ENCODE data around the gene ETV6.

ETV6 gene

GRCh38 chr12:11716794-11717518, 67.5 kb downstream of the ETV6 start:
- DNase-seq (ENCODE audit: low read depth in 2 of 3, low spot score in 2 of 3) = no peak

DNA sequence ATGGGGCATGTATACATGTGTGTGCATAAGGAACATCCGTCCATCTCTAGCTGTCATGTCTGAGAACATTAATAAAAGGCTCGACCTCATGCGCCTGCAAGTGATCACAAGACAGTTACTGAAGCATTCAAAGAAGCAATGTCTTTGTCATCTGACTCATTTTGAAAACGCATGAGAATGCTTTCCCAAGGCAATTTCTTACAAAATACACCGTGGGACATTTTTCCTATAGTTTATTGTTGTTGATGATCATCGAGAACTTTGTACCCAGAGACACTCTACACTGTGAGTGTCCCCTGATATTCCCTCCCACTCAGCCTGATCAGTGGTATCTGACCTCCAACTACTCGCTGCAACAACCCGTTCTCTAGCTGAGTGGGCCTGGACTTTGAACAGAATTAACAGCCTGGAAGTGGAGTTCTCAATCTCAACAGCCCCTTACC, 68.1 kb downstream of the ETV6 start:
- DNase-seq (ENCODE audit: low read depth in 2 of 3, low spot score in 2 of 3) = no peak

- DNase-seq (ENCODE audit: low read depth in 2 of 3, low spot score in 2 of 3) = no peak
These were observed 68.6 kb downstream of the ETV6 start for GRCh38 chr12:11718105-11718504.

GRCh38 chr12:11718768-11719253, 69.3 kb downstream of the ETV6 start:
- DNase-seq (ENCODE audit: low read depth in 2 of 3, low spot score in 2 of 3) = no peak

DNA sequence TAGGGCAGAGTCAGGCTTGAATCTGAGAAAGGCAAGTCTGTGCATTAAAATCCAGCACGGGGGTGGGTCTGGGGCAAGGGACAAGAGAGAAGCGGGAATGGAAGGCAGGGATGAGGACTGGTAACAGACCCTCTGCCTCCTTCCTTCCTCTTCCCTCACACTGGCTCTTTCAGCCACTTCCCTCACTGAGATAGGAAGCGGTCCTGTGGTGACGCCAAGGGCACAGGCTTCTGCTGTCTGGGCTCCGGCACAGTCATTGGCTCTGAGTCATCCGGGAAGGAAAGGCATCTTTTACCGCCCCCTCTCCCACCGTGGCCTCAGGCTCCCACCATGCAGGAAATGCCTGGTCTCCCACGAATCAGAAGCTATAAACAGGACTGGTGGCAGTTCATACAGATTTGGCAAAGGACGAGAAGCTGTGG, 70.2 kb downstream of the ETV6 start:
- peak in 1 of 3 experiments; percentile 17 for DNase-seq (ENCODE audit: low read depth in 2 of 3, low spot score in 2 of 3)

DNA sequence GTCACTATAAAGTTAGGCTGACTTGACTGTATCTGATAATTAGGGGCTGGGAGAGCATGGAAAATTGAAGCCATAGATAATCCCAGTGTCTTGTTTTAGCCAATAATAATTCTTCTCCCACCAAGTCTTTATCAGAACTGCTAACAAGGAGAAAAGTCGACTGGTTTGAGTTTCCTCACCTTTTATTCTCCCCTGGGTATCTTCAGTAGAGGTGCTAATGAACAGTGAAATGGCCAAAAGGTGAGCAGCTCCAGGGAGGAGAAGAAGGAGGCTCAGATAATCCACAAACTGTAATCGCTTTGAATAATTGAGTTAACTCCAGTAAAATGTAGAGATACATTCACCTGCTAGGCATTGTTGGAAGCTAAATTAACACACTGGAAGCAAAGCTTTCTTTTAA, 72.6 kb downstream of the ETV6 start:
- DNase-seq (ENCODE audit: low read depth in 2 of 3, low spot score in 2 of 3) = no peak

DNA sequence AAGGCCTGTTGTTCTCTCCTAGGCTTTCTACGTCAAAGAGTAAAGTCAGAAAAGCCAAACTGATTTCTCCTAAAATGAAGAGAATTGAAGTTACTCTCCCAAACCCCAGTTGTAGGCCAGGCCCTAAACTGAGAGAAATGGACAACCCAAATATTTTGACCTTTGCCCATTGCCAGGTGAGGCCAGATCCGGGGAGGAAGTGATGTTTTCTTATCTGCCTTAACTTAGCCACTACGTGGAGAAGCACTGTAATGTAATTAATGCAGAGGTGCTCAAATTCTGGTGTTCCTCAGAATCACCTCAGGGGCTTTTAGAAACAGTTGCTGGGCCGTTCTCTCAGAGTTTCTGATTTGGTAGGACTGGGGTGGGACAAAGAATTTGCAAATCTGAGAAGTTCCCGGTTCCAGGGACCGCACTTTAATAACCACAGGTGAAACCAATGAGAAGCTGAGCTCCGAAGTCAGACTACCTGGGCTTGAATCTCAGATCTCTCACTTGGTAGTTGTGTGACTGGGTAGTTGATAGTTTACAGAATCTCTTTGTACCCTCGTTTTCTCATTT, 73.2 kb downstream of the ETV6 start:
- no peak for DNase-seq (ENCODE audit: low read depth in 2 of 3, low spot score in 2 of 3)

GRCh38 chr12:11723993-11724392, 74.5 kb downstream of the ETV6 start:
- no peak for DNase-seq (ENCODE audit: low read depth in 2 of 3, low spot score in 2 of 3)

GRCh38 chr12:11724888-11725311, 75.4 kb downstream of the ETV6 start:
- DNase-seq (ENCODE audit: low read depth in 2 of 3, low spot score in 2 of 3) = no peak

DNA sequence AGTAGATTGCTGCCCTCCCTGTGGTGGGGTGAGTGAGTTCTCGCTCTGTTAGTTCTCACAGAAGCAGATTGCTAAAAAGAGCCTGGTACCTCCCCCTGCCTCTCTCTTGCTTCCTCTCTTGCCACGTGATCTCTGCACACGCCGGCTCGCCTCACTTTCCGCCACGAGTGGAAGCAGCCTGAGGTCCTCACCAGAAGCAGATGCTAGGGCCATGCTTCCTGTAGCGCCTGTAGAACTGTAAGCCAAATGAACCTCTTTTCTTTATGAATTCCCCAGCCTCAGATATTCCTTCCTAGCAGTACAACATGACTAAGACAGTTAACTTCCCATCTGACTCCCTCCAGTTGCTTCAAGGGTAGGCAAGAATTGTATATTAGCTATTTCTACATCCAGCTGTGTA, 76.2 kb downstream of the ETV6 start:
- DNase-seq (ENCODE audit: low read depth in 2 of 3, low spot score in 2 of 3) = no peak

GRCh38 chr12:11726659-11727058, 77.2 kb downstream of the ETV6 start:
- DNase-seq (ENCODE audit: low read depth in 2 of 3, low spot score in 2 of 3) = no peak

DNA sequence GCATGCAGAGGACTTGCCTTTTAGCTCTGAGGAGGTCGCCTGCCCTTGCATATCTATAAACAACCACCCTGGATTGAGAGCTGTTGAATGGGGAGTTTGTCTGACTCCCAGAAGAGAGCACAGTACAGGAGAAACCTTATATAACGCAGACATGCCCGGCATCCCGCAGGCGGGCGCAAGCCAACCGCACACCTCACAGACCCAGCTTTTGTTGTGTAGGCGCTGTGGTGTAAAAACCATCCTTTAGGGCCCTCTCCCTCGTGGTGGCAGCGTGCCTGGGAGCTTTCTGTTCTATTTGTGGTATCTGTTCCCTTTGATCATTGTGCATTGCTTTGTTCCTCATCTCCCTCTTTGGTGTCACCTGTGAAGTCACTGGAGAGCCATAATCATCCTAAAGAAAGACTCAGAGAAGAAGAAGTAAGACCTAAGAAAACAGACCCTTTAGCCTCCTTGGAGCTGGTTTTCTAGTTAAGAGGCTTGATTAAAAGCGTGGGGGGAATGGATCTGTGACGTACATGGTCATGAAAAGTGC, 77.7 kb downstream of the ETV6 start:
- peak in 2 of 3 experiments; percentile 28 to 32 for DNase-seq (ENCODE audit: low read depth in 2 of 3, low spot score in 2 of 3)

- no peak for DNase-seq (ENCODE audit: low read depth in 2 of 3, low spot score in 2 of 3)
These were observed 78.8 kb downstream of the ETV6 start for GRCh38 chr12:11728154-11728755.

GRCh38 chr12:11729008-11729407, 79.5 kb downstream of the ETV6 start:
- DNase-seq (ENCODE audit: low read depth in 2 of 3, low spot score in 2 of 3) = no peak

DNA sequence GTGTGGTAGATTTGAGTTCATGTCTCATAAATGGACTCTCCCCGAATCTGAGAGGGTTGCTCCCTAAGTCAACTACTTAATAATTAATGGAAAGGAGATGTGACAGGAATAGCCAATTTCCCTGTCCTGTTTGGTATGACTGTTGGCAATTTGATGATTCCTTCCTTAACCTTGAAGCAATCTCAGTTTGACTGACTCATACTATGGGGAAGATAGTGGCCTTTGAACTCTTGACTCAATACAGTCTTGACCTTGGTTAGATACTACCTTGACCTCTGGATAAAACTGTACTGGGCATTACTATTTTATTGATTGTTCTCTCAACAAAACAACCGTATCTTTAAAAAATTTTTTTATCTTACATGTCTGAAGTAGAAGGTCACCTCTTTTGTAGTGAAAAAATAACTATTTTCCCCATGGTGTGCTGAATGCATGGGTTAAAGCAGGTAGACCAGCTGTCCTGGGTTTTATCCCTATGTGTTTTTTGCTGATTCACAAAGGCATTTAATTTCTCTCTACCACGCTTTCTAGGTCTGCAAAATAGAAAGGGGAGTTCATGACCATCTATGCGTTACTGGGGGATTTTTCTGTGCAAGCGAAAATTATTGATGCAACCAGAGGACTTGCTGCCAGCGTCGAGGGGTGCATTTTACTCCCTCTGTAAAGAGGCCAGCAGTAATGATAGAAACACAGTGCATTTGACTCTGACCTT, 80.1 kb downstream of the ETV6 start:
- DNase-seq (ENCODE audit: low read depth in 2 of 3, low spot score in 2 of 3) = no peak

- DNase-seq (ENCODE audit: low read depth in 2 of 3, low spot score in 2 of 3) = no peak
These were observed 81.0 kb downstream of the ETV6 start for GRCh38 chr12:11730299-11731041.

- DNase-seq (ENCODE audit: low read depth in 2 of 3, low spot score in 2 of 3) = no peak
These were observed 81.5 kb downstream of the ETV6 start for GRCh38 chr12:11731042-11731357.

DNA sequence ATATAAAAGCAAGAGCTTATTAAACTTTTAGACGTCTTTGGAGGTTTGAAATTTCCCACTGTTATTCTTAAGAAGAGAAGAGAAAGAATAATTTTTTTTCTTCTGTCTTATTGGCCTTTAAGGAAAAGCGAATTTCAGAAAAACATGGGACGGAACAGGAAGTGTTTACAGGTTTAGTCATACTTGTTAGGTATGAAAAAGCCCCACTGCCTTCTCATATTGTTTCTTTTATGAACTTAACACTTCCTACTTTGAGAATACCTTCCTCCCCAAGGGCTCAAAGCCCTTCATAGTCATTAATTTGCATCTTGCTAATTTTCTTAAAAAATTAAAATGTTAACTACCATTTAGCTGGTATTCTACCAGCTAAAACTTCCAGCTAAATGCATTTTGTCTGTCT, 82.0 kb downstream of the ETV6 start:
- DNase-seq (ENCODE audit: low read depth in 2 of 3, low spot score in 2 of 3) = no peak

DNA sequence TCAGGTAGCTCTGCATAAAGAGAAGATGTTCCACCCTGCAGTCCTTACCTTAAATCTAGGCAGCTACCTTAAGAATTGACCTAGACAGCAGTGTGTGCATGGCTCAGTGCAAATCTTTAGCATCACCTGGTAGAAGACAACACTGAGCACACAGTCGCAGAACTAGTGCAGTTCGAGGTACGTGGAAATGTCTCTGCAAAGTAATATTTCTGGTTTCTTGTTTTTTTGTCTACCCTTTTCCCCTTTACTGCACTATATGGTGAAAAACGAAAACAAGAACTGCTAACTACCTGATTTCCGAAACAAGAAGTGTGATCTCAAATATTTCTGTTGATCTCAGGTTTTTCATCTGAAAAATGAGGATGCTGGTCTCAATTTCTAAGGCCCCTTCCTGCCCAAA, 82.5 kb downstream of the ETV6 start:
- DNase-seq (ENCODE audit: low read depth in 2 of 3, low spot score in 2 of 3) = no peak

- no peak for DNase-seq (ENCODE audit: low read depth in 2 of 3, low spot score in 2 of 3)
These were observed 83.2 kb downstream of the ETV6 start for GRCh38 chr12:11732715-11733114.

GRCh38 chr12:11734580-11735180, 85.2 kb downstream of the ETV6 start:
- DNase-seq (ENCODE audit: low read depth in 2 of 3, low spot score in 2 of 3) = no peak
